RWPE2 (cell line): ENCODE results near the gene CHST6.
"Not testable (repeated sequence)": the region's sequence is repeated elsewhere in the genome, so short reads cannot be mapped to it uniquely, and the experiment has no call there.

Experiments used
- ATAC-seq: fragments of 200-7000 bp; cut with Tn5 transposase; 3 replicates; pipeline ENCODE4 v1.9.1; 2021; ENCODE audit warnings: low read depth
- DNase-seq: peaks from one replicate; pipeline ENCODE4 v3.0.0-alpha.2; 2020; ENCODE audit warnings: low spot score
- H3K27ac ChIP-seq: fragments of 450-650 bp; 2 replicates; pipeline ENCODE4 v1.5.1; 2017; ENCODE audit warnings: mild to moderate bottlenecking; ENCODE audit not compliant: poor library complexity, severe bottlenecking
- H3K27me3 ChIP-seq: fragments of 250-450 bp; sonication (Bioruptor Pico); 2 replicates; pipeline ENCODE4 v1.5.1; 2021; ENCODE audit warnings: mild to moderate bottlenecking, moderate library complexity; ENCODE audit not compliant: insufficient read depth, poor library complexity, severe bottlenecking
- H3K36me3 ChIP-seq: fragments of 250-450 bp; sonication (Bioruptor Pico); 2 replicates; pipeline ENCODE4 v1.5.1; 2020; ENCODE audit warnings: low read depth, mild to moderate bottlenecking, moderate library complexity
- H3K4me1 ChIP-seq: fragments of 250-450 bp; sonication (Bioruptor Pico); 2 replicates; pipeline ENCODE4 v1.5.1; 2021; ENCODE audit warnings: mild to moderate bottlenecking, moderate library complexity; ENCODE audit not compliant: insufficient read depth, poor library complexity, severe bottlenecking
- H3K4me3 ChIP-seq: fragments of 250-450 bp; sonication (Bioruptor Pico); 2 replicates; pipeline ENCODE4 v1.5.1; 2021; ENCODE audit warnings: mild to moderate bottlenecking, moderate library complexity; ENCODE audit not compliant: severe bottlenecking
- H3K9me3 ChIP-seq: fragments of 250-450 bp; sonication (Bioruptor Pico); 2 replicates; pipeline ENCODE4 v1.5.1; 2021; ENCODE audit warnings: mild to moderate bottlenecking, moderate library complexity; ENCODE audit not compliant: severe bottlenecking
- CTCF ChIP-seq: fragments of 450-650 bp; IDR thresholded peaks from one replicate; pipeline ENCODE4 v1.5.1; 2017; ENCODE audit warnings: mild to moderate bottlenecking, moderate library complexity; ENCODE audit not compliant: poor library complexity, severe bottlenecking

CHST6 gene

GRCh38 chr16:75471723-75472633 is 23.3 kb downstream of the CHST6 start:
- Histone ChIP-seq H3K9me3 (no peaks in the 10 kb centered on the region), H3K4me1 (peaks cover 8% of the 10 kb centered on the region), H3K27ac (no peak overlapping the region), H3K27me3 (no peaks in the 10 kb centered on the region), H3K4me3 (no peak overlapping the region), H3K36me3 (no peaks in the 10 kb centered on the region)
- DNase-seq, result no peak
- peak; percentile 93 for ATAC-seq
- peak; percentile 91 for TF ChIP-seq CTCF

- H3K4me1 ChIP-seq, result peaks cover 6% of the 10 kb centered on the region
- H3K27me3 ChIP-seq, result no peaks in the 10 kb centered on the region
- DNase-seq, result no peak
- no peak for ATAC-seq
- no peak for TF ChIP-seq CTCF
- H3K9me3 ChIP-seq, result no peaks in the 10 kb centered on the region
- no peak overlapping the region for H3K4me3 ChIP-seq
- H3K36me3 ChIP-seq, result 0 out of 2 replicates have a peak, but pooled peaks cover 1% of the 10 kb centered on the region
- no peak overlapping the region for H3K27ac ChIP-seq
These were observed 28.5 kb downstream of the CHST6 start for GRCh38 chr16:75466760-75467159.

- H3K27me3 ChIP-seq, result no peaks in the 10 kb centered on the region
- DNase-seq (peak; percentile 99), ATAC-seq (peak; percentile 90)
- H3K36me3 ChIP-seq, result 0 out of 2 replicates have a peak, but pooled peaks cover 5% of the 10 kb centered on the region
- TF ChIP-seq CTCF, result peak; percentile 100
- H3K9me3 ChIP-seq, result no peaks in the 10 kb centered on the region
- H3K4me3 ChIP-seq, result peak within 1 kb of the TSS; percentile 95
- H3K4me1 ChIP-seq, result peaks cover 9% of the 10 kb centered on the region
- H3K27ac ChIP-seq, result peak within 1 kb of the TSS; percentile 57
These were observed 30.9 kb downstream of the CHST6 start, which contains the start of gene TMEM170A for GRCh38 chr16:75464122-75464918. TSS of gene TMEM170A (minus strand) at chr16:75464689. CDS start at chr16:75464600, 89 bp downstream.

GRCh38 chr16:75463389-75464121 is 31.7 kb downstream of the CHST6 start:
- peak; percentile 35 for ATAC-seq
- not testable (repeated sequence) for DNase-seq, H3K27me3 ChIP-seq, H3K4me1 ChIP-seq, H3K36me3 ChIP-seq, H3K9me3 ChIP-seq
- Histone ChIP-seq H3K4me3 (peak overlapping the region; percentile 95), H3K27ac (peak overlapping the region; percentile 57)

- TF ChIP-seq CTCF, result no peak
- H3K27me3 ChIP-seq, result no peaks in the 10 kb centered on the region
- peaks cover 9% of the 10 kb centered on the region for H3K4me1 ChIP-seq
- peaks cover 11% of the 10 kb centered on the region; the same call in 1 of the 2 replicates for H3K36me3 ChIP-seq
- H3K9me3 ChIP-seq, result no peaks in the 10 kb centered on the region
- H3K27ac ChIP-seq, result peak overlapping the region; percentile 57
- ATAC-seq (no peak), DNase-seq (no peak)
- peak overlapping the region; percentile 95 for H3K4me3 ChIP-seq
These were observed 32.4 kb downstream of the CHST6 start for GRCh38 chr16:75462806-75463205.
